Activated B cell treated with CpG ODN at 0.5 μM for 24 hours (primary cell): Measurements from ENCODE around the gene BORCS8. TPM values are rescaled to one million over a fixed set of nuclear protein-coding genes. Genes with fewer than 3 reads are reported as not detected.

Experiments used
- ATAC-seq: fragments of 200-7000 bp; cut with Tn5 transposase; one replicate; pipeline ENCODE4 v1.10.0; 2021; ENCODE audit warnings: low read depth, mild to moderate bottlenecking, moderate library complexity
- CTCF ChIA-PET: fragments of 350-600 bp; sonication (Branson Sonifier 250); formaldehyde crosslinking; loops from one replicate; lab custom pipeline; 2021; ENCODE audit warnings: antibody characterized with exemption; lab: Charles Lee
- POLR2A ChIA-PET: fragments of 350-600 bp; sonication (Branson Sonifier 250); formaldehyde crosslinking; loops from one replicate; lab custom pipeline; 2021; ENCODE audit warnings: antibody characterized with exemption; lab: Charles Lee
- DNase-seq: peaks from one replicate; pipeline ENCODE4 v3.0.0; 2022
- H3K27ac Mint-ChIP-seq: one replicate; pipeline ENCODE4 v1.8.0; 2020; ENCODE audit warnings: mixed read lengths
- H3K27me3 Mint-ChIP-seq: one replicate; pipeline ENCODE4 v1.8.0; 2021; ENCODE audit warnings: mixed read lengths
- H3K36me3 Mint-ChIP-seq: one replicate; pipeline ENCODE4 v1.8.0; 2021; ENCODE audit warnings: low read depth, mixed read lengths
- H3K4me1 Mint-ChIP-seq: one replicate; pipeline ENCODE4 v1.8.0; 2021; ENCODE audit warnings: mixed read lengths
- H3K4me3 Mint-ChIP-seq: one replicate; pipeline ENCODE4 v1.8.0; 2020; ENCODE audit warnings: mild to moderate bottlenecking, mixed read lengths
- H3K9me3 Mint-ChIP-seq: one replicate; pipeline ENCODE4 v1.8.0; 2020; ENCODE audit warnings: mixed read lengths
- intact Hi-C: fragments of 100-400 bp; cut with micrococcal nuclease; formaldehyde crosslinking; loops from one replicate; pipeline ENCODE4 v1.15.1; 2024
- total RNA-seq: library from RNA; stranded (reverse); gene quantifications from 2 replicates; pipeline ENCODE4 v1.2.3, GENCODE V29; 2022
- TF ChIP-seq, protein P1 (sequence below): fragments of 200-600 bp; IDR thresholded peaks from one replicate; pipeline ENCODE4 v1.8.0; 2022; ENCODE audit warnings: antibody characterized with exemption, mild to moderate bottlenecking

BORCS8 gene
- total RNA-seq, 1 donor from 2014 or later, result 51.8 TPM

DNA sequence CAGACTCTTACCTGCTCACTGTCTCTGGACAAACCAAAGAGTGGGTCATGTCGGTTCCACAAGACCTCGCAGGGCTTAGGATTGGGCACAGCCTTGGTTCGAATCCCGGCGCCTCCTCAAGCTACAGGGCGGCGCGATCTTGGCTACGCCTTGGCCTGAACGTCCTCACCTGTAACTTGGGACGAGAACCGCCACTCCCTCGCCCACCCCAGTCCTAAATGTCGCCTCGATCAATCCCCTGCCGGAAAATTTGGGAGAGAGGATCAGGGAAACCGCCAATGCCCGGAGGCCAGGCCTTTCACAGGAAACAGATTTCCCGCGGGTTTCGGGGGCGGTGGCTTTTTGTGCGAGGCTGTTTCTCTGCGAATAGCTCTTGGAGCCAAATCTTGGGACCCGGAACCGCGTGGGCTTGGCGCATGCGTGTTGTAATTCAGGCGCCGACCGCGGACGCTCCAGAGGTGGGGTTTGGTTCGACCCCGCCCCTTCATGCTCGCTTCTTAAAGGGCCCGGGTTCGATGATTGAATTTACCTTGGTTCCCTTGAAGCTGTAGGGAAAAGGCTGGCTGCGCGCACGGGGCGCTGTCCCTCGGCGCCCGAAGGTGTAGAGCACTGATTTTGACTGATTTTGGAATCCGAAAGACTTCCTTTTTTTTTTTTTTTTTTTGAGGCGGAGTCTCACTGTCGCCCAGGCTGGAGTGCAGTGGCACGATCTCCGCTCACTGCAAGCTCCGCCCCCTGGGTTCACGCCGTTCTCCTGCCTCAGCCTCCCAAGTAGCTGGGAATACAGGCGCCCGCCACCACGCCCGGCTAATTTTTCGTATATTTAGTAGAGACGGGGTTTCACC lies 11.3 kb upstream of the BORCS8 start, which contains the start of gene NR2C2AP:
TSS of gene NR2C2AP (minus strand) at position 403 of the 845 bp plus-strand sequence. CDS start at position 49, 354 bp downstream.
- Mint-ChIP-seq H3K4me1 (peaks cover 37% of the 10 kb centered on the region), H3K4me3 (peak within 1 kb of the TSS; percentile 94), H3K27me3 (peaks cover 2% of the 10 kb centered on the region), H3K36me3 (peaks cover 30% of the 10 kb centered on the region), H3K9me3 (peaks cover 6% of the 10 kb centered on the region), H3K27ac (peak within 1 kb of the TSS; percentile 86)
- DNase-seq (peak; percentile 87), ATAC-seq (peak; percentile 92)
- TF ChIP-seq, protein P1, sequence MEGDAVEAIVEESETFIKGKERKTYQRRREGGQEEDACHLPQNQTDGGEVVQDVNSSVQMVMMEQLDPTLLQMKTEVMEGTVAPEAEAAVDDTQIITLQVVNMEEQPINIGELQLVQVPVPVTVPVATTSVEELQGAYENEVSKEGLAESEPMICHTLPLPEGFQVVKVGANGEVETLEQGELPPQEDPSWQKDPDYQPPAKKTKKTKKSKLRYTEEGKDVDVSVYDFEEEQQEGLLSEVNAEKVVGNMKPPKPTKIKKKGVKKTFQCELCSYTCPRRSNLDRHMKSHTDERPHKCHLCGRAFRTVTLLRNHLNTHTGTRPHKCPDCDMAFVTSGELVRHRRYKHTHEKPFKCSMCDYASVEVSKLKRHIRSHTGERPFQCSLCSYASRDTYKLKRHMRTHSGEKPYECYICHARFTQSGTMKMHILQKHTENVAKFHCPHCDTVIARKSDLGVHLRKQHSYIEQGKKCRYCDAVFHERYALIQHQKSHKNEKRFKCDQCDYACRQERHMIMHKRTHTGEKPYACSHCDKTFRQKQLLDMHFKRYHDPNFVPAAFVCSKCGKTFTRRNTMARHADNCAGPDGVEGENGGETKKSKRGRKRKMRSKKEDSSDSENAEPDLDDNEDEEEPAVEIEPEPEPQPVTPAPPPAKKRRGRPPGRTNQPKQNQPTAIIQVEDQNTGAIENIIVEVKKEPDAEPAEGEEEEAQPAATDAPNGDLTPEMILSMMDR, result no peak
- CTCF ChIA-PET, result interaction anchor here (1.4 kb wide), 1 partner anchor 29 kb away, joined by 4 read pairs; no protein-coding TSS in a partner anchor
- intact Hi-C loops, result loop anchor here (1.0 kb wide), 3 partner anchors 11 to 117 kb away; partner anchors contain the start of genes BORCS8, MAU2, RFXANK and SUGP1
- POLR2A ChIA-PET, result interaction anchor here (0.6 to 3.6 kb wide), 11 partner anchors 10 to 465 kb away, joined by 3 to 69 read pairs (median 5); partner anchors contain the start of genes BORCS8, MEF2B, NDUFA13 and RFXANK

DNA sequence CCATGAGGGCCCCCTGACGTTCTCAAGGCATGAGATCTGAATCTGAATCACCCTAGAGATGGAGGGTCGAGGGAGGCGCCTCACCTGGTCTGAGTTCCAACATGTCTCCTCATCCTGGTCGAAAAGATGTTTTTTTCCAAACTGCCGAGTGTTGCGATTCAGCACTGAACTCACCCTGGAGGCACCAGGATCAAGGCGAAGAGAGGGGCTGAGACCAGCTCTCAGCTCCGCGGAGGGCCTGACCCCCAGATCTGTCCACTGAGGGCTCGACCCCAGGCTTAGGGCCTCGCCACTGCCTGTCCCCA lies 10.7 kb upstream of the BORCS8 start:
- no peak for DNase-seq
- POLR2A ChIA-PET, result interaction anchor here (0.7 to 3.6 kb wide), 8 partner anchors 10 to 313 kb away, joined by 3 to 69 read pairs (median 4); partner anchors contain the start of genes BORCS8, MEF2B, NDUFA13 and RFXANK

DNA sequence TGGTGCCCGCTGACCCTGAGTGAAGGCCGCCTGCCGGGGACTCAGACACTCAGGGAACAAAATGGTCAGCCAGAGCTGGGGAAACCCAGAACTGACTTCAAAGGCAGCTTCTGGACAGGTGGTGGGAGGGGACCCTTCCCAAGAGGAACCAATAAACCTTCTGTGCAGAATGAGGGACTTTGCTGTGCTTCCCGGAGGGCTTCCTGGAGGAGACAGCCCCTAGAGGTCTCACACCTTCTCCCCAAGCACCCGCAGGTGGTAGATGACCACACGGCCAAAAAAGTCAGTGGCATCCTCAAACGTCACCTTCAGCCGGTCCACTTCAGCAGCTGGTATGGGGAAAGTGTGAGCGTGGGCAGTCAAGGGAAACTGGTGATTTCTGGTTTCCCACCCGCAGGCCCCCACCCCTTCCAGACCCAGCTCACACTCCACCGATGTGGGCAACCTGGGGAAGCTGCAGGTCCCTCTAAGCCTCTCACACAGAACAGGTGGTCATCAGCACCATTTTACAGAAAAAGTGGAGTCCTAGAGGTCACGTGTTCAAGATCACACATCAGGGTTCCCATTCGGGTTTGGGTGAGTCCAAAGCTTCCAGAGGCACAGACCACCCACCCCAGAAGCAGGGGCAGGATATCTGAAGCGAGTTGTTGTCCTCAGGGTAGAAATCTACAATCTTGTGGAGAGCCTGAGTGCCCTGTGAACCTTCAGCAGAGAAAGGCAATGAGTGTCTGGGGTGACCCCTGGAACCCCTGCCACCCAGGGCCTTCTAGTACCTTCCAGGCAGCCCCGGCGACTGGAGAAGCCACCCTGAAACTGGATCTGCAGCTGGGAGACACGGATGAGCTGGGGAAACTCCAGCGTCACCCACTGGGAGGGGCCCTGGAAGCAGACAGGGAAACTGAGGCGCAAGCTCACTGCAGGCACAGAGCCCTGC lies 10.0 kb upstream of the BORCS8 start:
- TF ChIP-seq, protein P1, result no peak
- intact Hi-C loops, result no loop called here
- peaks cover 2% of the 10 kb centered on the region for H3K27me3 Mint-ChIP-seq
- peak overlapping the region; percentile 94 for H3K4me3 Mint-ChIP-seq
- H3K9me3 Mint-ChIP-seq, result no peaks in the 10 kb centered on the region
- peak overlapping the region; percentile 86 for H3K27ac Mint-ChIP-seq
- ChIA-PET CTCF (interaction anchor here (1.0 kb wide), 1 partner anchor 288 kb away, joined by 5 read pairs; no protein-coding TSS in a partner anchor), POLR2A (interaction anchor here (0.6 to 3.6 kb wide), 5 partner anchors 9 to 314 kb away, joined by 4 to 69 read pairs (median 5); partner anchors contain the start of genes BORCS8, NDUFA13, RFXANK and TSSK6)
- H3K4me1 Mint-ChIP-seq, result peaks cover 27% of the 10 kb centered on the region
- DNase-seq, result no peak
- H3K36me3 Mint-ChIP-seq, result peaks cover 41% of the 10 kb centered on the region
- no peak for ATAC-seq

More for the DNA sequence above, 10.7 kb upstream of the BORCS8 start:
- Mint-ChIP-seq H3K4me3 (peak overlapping the region; percentile 94), H3K9me3 (peaks cover 4% of the 10 kb centered on the region), H3K27ac (peak overlapping the region; percentile 86), H3K36me3 (peaks cover 36% of the 10 kb centered on the region), H3K4me1 (peaks cover 34% of the 10 kb centered on the region), H3K27me3 (peaks cover 2% of the 10 kb centered on the region)
- intact Hi-C loops, result loop anchor here (1.0 kb wide), 3 partner anchors 10 to 118 kb away; partner anchors contain the start of genes BORCS8, MAU2, RFXANK and SUGP1
- ATAC-seq, result no peak
- CTCF ChIA-PET, result interaction anchor here (1.4 kb wide), 1 partner anchor 29 kb away, joined by 4 read pairs; no protein-coding TSS in a partner anchor
- TF ChIP-seq, protein P1, result no peak

DNA sequence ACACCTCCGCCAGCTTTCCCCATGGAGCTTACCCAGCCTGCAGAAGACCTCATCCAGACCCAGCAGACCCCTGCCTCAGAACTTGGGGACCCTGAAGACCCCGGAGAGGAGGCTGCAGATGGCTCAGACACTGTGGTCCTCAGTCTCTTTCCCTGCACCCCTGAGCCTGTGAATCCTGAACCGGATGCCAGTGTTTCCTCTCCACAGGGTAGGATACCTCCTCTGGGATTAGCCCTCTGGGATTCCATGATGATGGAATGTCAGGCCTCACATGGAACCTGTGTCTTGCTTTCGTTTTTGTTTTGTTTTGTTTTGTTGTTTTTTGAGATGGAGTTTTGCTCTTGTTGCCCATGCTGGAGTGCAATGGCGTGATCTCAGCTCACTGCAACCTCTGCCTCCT lies 2.0 kb upstream of the BORCS8 start:
- Mint-ChIP-seq H3K4me1 (peaks cover 49% of the 10 kb centered on the region), H3K36me3 (peaks cover 48% of the 10 kb centered on the region), H3K27ac (peak overlapping the region; percentile 99), H3K4me3 (peak overlapping the region; percentile 99), H3K27me3 (no peaks in the 10 kb centered on the region), H3K9me3 (no peaks in the 10 kb centered on the region)
- ChIA-PET POLR2A (interaction anchor here (0.7 to 4.6 kb wide), 3 partner anchors 9 to 508 kb away, joined by 3 to 69 read pairs (median 5); partner anchors contain the start of genes NR2C2AP and SLC25A42), CTCF (no interaction called here)
- TF ChIP-seq, protein P1, result no peak
- intact Hi-C loops, result loop anchor here (2.0 to 5.0 kb wide), 2 partner anchors 211 to 672 kb away; partner anchors contain the start of genes ELL and GATAD2A
- no peak for DNase-seq
- no peak for ATAC-seq
